Measurements from ENCODE around the gene ZNF710.

The ZNF710 gene

GRCh38 chr15:90119367-90119766 is 118.2 kb downstream of the ZNF710 start:
- no peak overlapping the region for H3K4me3 ChIP-seq (ENCODE audit: low read depth, low read length)
- no peak for DNase-seq (ENCODE audit: low read depth)

- H3K4me3 ChIP-seq (ENCODE audit: low read depth, low read length): no peak overlapping the region
- no peak for DNase-seq (ENCODE audit: low read depth)
Observed at GRCh38 chr15:90121086-90121485, 120.0 kb downstream of the ZNF710 start.

- no peak for DNase-seq (ENCODE audit: low read depth)
Observed at GRCh38 chr15:90124507-90124906, 123.4 kb downstream of the ZNF710 start.

GRCh38 chr15:90126022-90126421 is 124.9 kb downstream of the ZNF710 start:
- no peak for DNase-seq (ENCODE audit: low read depth)
- no peak overlapping the region for H3K4me3 ChIP-seq (ENCODE audit: low read depth, low read length)

More at GRCh38 chr15:90124507-90124906, 123.4 kb downstream of the ZNF710 start:
- no peak overlapping the region for H3K4me3 ChIP-seq (ENCODE audit: low read depth, low read length)

- no peak for DNase-seq (ENCODE audit: low read depth)
- no peak overlapping the region for H3K4me3 ChIP-seq (ENCODE audit: low read depth, low read length)
Observed at GRCh38 chr15:90126596-90127435, 125.7 kb downstream of the ZNF710 start.

- H3K4me3 ChIP-seq (ENCODE audit: low read depth, low read length): no peak overlapping the region
- no peak for DNase-seq (ENCODE audit: low read depth)
Observed at GRCh38 chr15:90130291-90130690, 129.2 kb downstream of the ZNF710 start.

Data from skeletal muscle cell (primary cell).